ENCODE measurements around the gene GNAS-AS1.

The GNAS-AS1 gene

GRCh38 chr20:58855506-58856389 lies 5.0 kb upstream of the GNAS-AS1 start:
- DNase-seq: peak; percentile 57

- DNase-seq: peak; percentile 43
These were observed 4.2 kb upstream of the GNAS-AS1 start for GRCh38 chr20:58854638-58855471.

- no peak for DNase-seq
These were observed 3.4 kb upstream of the GNAS-AS1 start for GRCh38 chr20:58853976-58854637.

GRCh38 chr20:58853466-58853865 lies 2.8 kb upstream of the GNAS-AS1 start:
- no peak for DNase-seq

GRCh38 chr20:58852543-58853271 lies 2.0 kb upstream of the GNAS-AS1 start, which contains the start of gene GNAS:
GNAS (plus strand) TSS chr20:58852716.
- DNase-seq: peak; percentile 88

GRCh38 chr20:58851969-58852458 lies 1.3 kb upstream of the GNAS-AS1 start:
- DNase-seq: no peak

- DNase-seq: no peak
These were observed 693 bp upstream of the GNAS-AS1 start for GRCh38 chr20:58851221-58851968.

- DNase-seq: no peak
These were observed 3.2 kb downstream of the GNAS-AS1 start for GRCh38 chr20:58847463-58847862.

- DNase-seq: no peak
These were observed 5.0 kb downstream of the GNAS-AS1 start for GRCh38 chr20:58845706-58846105.

GRCh38 chr20:58843128-58843556 lies 7.6 kb downstream of the GNAS-AS1 start:
- DNase-seq: no peak

- peak; percentile 18 for DNase-seq
These were observed 8.4 kb downstream of the GNAS-AS1 start for GRCh38 chr20:58842276-58842675.

GRCh38 chr20:58841539-58842264 lies 9.0 kb downstream of the GNAS-AS1 start:
- peak; percentile 22 for DNase-seq

- peak; percentile 18 for DNase-seq
These were observed 9.7 kb downstream of the GNAS-AS1 start for GRCh38 chr20:58840816-58841538.

GRCh38 chr20:58839991-58840747 lies 10.5 kb downstream of the GNAS-AS1 start:
- DNase-seq: peak; percentile 9

GRCh38 chr20:58839474-58839874 lies 11.2 kb downstream of the GNAS-AS1 start:
- peak; percentile 68 for DNase-seq

GRCh38 chr20:58838174-58838573 lies 12.5 kb downstream of the GNAS-AS1 start:
- no peak for DNase-seq

- no peak for DNase-seq
These were observed 13.0 kb downstream of the GNAS-AS1 start for GRCh38 chr20:58837717-58838116.

- DNase-seq: no peak
These were observed 14.0 kb downstream of the GNAS-AS1 start for GRCh38 chr20:58836616-58837204.

GRCh38 chr20:58835231-58835630 lies 15.5 kb downstream of the GNAS-AS1 start:
- DNase-seq: no peak

Measured in eye (tissue), 1 donor.